ENCODE measurements around the gene ARID5B.

- no peak for TF ChIP-seq POLR2AphosphoS5 (IDR thresholded peaks at IDR 0.05; ENCODE audit: low read depth, low read length)
- TF ChIP-seq REST (IDR thresholded peaks at IDR 0.05; ENCODE audit: insufficient read depth in 1 of 2, low read depth in 2 of 2, low read length in 2 of 2): no peak
- TF ChIP-seq SIN3A (IDR thresholded peaks at IDR 0.05; ENCODE audit: borderline replicate concordance, insufficient read depth, low read length): no peak
- TF ChIP-seq TAF1 (IDR thresholded peaks at IDR 0.05; ENCODE audit: borderline replicate concordance, insufficient read depth, low read length): no peak
- no peak for TF ChIP-seq FOXP2 (optimal IDR thresholded peaks at IDR 0.05; ENCODE audit: borderline replicate concordance, extremely low read depth, extremely low read length, insufficient read depth)
These were observed 105.6 kb downstream of the ARID5B start for GRCh38 chr10:62007145-62007544.

All from PFSK-1 (cell line).